HG02798 (cell line): Measurements from ENCODE around the gene GOSR2.
"Not testable (repeated sequence)": the region's sequence is repeated elsewhere in the genome, so short reads cannot be mapped to it uniquely, and the experiment has no call there.

Source experiments
- ATAC-seq: cut with Tn5 transposase; IDR thresholded peaks from one replicate; pipeline ENCODE4 v1.9.1; 2021; ENCODE audit warnings: mild to moderate bottlenecking; ENCODE audit not compliant: unreplicated experiment, poor library complexity

Gene GOSR2

DNA sequence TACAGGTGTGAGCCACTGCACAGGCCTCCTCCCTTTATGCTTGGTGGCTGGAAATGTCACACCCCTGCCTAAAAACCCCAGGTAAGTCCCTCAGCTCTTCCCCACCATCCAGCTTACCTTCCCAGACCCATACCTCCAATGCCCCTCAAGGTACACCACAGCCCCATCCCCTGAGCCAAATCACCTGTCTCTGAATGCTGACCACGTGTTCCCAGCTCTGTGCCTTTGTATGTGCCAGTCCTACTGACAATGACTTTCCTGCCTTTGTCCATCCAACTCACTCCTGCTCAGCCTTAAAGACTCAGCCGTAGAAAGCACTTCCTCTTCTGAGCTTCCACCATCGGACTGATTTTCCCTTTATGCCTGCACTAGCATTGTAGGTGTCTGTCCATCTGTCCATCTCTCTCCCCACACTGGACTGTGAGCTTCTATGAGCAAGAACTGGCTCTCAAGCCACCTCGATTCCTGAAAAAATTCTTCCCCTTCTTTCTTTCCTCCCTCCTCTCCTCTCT is 30.7 kb upstream of the GOSR2 start:
- ATAC-seq: no peak

GRCh38 chr17:46894024-46894423 is 28.9 kb upstream of the GOSR2 start:
- no peak for ATAC-seq

- no peak for ATAC-seq
These were observed 28.3 kb upstream of the GOSR2 start for GRCh38 chr17:46894476-46895151.

DNA sequence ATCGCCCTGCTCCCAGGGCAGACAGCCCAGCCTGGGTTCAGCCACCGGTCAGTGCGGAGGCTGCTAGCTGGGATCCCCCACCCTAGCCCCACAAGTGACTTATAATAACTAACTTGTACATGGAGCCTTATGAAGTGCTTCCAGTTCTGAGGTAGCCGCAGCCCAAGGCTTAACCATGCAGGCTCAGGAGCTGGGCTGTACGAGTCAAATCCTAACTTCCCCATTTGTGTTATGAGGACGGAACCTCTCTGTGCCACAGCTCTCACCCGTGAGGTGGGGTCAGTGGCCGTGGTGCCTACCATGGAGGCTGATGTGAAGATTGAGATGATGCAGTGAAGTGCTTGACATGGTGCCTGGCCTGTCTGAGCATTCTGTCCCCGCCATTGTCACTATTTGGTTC is 27.8 kb upstream of the GOSR2 start:
- ATAC-seq: no peak

DNA sequence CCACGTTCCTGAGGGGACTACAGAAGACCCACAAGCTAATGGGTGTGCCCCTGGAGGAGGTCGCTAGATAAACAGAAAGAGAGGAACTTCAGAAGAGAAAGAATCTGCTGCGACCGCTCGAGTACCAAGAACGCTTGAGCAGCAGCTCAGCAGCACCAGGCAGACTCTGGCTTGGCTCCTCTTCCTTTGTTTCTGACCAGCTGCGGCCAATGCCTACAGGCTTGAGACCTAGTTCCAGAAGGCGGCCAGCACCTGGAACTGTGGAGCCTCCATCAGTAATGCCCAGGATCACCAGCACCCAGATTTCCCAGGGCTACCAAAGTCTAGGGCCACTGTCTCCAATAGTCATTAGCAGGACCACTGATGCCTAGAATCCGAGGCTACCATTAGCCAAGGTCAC is 26.0 kb upstream of the GOSR2 start:
- no peak for ATAC-seq

GRCh38 chr17:46898364-46898763 is 24.6 kb upstream of the GOSR2 start:
- ATAC-seq: no peak

DNA sequence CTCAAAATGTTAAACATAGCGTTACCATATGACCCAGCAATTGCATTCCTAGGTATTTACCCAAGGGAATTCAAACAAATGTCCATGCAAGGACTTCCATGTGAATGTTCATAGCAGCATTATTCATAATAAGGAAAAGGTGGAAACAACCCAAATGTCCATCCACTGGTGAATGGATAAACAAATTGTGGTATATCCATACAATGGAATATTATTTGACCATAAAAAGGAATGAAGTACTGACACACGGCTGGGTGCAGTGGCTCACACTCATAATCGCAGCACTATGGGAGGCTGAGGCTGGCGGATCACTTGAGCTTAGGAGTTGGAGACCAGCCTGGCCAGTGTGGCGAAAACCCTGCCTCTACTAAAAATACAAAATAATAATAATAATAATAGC is 24.1 kb upstream of the GOSR2 start:
- ATAC-seq: no peak

- no peak for ATAC-seq
These were observed 21.7 kb upstream of the GOSR2 start for GRCh38 chr17:46901291-46901690.

DNA sequence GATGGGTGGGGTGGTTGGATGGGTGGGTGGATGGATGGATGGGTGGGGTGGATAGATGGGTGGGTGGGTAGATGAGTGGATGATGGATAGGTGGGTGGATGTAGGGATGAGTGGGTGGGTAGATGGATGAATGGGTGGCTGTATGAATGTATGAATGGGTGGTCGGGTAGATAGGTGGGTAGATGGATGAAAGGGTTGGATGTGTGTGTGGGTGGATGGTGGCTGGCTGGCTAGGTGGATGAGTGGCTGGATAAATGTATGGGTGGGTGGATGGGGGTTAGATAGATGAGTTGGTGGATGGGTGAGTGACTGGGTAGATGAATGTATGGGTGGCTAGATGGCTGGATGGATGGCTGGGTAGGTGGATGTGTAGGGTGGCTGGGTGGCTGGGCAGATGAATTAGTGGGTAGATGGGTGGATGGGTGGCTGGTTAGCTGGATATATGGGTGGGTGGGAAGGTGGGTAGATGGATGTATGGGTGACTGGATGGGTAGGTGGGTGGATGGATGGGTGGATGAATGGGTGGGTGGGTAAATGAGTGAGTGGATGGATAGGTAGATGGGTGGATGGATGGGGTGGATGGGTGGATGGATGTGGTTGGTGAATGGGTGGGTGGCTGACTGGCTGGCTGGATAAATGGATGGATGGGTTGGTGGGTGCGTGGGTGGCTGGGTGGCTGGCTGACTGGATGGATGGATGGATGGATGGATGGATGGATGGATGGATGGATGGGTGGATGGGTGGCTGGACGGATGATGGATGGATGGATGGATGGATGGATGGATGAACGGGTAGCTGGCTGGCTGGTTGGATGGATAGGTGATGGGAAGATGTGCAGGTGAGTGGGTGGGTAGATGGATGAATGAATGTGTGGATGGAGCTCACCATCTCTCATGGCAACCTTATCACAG is 18.9 kb upstream of the GOSR2 start:
- no peak for ATAC-seq

DNA sequence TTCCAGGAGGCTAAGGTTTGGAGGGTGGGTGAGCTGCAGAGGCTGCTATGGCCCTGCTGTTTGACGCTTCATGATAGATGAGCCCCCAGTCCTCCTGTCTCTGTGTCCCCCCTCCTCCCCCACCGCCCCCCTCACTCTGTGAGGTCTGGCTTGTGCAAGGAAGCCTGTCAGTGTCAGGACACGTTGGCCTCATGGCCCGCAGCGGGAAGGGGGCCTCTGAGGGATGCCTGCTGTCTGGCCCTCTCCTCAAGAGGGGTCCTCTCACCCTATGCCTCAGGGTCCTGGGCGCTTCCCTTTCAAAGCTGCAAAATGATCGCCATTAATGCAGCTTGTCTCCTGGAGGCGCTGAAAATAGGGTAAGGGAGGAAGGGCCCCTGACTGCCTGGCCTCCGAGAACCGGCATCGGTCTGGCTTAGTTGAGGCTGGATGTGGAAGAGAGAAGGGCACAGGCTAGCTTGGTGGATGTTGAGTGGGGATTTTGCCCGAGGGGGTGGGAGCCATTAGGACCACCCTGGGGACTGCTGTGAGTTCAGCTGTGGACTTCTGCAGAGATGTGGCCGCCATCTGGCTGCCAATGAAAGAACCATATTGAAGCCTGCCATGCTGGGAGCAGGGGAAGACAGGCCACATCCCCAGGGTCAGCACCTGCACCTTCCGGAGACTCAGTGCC is 14.8 kb upstream of the GOSR2 start:
- ATAC-seq: no peak

GRCh38 chr17:46910179-46910927 is 12.6 kb upstream of the GOSR2 start:
- no peak for ATAC-seq

DNA sequence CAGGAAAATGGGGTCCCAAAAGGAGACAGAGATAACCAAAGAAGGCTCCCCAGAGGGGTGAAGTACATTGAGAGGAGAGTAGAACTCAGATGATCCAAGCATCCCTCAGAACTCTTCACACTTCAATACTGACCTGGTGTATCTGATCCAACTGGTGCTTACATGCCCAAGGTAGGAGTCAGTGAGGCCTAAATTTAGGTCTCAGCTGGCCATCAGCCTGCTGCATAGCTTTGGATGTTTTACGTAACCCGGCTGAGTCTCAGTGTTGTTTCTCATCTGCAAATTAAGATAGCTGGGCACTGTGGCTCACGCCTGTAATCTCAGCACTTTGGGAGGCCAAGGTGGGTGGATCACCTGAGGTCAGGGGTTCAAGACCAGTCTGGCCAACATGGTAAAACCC is 11.6 kb upstream of the GOSR2 start:
- no peak for ATAC-seq

DNA sequence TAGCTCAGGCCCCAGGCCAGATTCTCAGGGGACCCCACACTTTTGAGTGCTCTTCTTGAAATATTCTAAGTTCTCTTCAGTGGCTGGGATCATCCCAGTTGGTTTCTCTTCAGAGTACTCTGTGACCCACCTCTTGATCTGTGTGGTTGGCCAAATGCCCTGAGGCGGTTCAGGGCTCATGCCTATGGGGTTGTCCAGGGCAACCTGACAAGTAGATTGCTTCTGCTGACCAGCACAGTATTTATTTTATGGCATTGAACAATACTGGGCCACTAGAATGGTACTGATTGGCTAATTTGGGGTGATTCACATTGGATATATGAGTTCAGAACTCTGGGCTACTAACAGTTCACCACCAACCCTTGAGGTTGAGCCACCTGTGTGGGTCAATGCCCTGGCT is 7.4 kb upstream of the GOSR2 start:
- ATAC-seq: no peak

DNA sequence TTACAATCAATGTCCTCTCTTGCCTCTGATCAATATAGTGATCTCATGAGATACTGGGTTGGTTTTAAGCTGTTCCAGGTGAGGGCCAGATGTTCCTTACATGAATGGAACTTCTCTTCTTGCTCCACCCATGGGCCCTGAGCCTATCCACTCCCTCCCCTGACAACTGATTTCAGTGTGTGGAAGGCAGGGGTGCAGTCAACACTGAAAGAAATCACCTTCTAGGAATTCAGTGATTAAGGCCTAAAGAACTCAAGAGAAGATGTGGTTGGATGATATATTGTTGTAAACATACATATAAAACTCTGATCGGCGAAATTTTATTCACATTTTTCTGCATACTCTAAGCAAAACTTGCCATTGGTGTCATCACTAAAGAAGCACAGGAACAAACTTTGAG is 6.7 kb upstream of the GOSR2 start:
- no peak for ATAC-seq

GRCh38 chr17:46916623-46917022 is 6.3 kb upstream of the GOSR2 start:
- no peak for ATAC-seq

GRCh38 chr17:46917041-46917440 is 5.9 kb upstream of the GOSR2 start:
- no peak for ATAC-seq

DNA sequence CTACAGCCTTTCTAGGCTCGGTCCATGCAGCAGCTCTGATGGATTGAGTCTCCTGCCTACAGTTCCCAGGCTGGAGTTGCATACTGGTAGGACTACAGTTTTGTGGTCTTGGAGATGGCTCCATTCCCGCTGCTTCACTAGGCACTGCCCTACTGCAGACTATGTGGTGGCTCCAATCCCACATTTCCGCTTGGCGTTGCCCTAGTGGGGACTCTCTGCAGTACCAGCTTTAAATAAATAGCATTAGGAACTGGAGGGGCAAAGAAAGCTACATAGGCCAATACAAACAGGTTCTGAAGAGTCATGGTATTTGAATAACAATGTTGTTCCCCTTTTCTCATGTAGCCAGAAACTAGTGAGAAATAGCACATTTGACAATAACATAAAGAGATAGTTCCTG is 5.4 kb upstream of the GOSR2 start:
- ATAC-seq: no peak

DNA sequence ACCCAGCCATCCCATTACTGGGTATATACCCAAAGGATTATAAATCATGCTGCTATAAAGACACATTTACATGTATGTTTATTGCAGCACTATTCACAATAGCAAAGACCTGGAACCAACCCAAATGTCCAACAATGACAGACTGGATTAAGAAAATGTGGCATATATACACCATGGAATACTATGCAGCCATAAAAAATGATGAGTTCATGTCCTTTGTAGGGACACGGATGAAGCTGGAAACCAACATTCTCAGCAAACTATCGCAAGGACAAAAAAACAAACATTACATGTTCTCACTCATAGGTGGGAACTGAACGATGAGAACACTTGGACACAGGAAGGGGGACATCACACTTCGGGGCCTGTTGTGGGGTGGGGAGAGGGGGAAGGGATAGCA is 998 bp upstream of the GOSR2 start:
- not testable (repeated sequence) for ATAC-seq

DNA sequence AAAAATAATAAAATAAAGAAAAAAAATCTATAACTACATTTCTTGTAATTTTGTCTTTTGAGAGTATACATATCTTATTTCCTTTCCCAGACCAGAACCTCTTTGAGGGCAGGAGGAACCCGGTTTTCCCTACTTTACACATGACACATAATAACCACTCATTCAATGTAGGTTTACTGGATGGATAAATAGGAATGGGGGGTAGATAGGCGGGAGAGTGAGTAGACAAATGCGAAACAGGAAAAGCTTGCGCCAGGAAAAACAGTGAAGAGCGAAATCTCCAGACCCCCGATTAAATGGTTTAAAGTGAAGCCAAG is 515 bp upstream of the GOSR2 start:
- no peak for ATAC-seq

DNA sequence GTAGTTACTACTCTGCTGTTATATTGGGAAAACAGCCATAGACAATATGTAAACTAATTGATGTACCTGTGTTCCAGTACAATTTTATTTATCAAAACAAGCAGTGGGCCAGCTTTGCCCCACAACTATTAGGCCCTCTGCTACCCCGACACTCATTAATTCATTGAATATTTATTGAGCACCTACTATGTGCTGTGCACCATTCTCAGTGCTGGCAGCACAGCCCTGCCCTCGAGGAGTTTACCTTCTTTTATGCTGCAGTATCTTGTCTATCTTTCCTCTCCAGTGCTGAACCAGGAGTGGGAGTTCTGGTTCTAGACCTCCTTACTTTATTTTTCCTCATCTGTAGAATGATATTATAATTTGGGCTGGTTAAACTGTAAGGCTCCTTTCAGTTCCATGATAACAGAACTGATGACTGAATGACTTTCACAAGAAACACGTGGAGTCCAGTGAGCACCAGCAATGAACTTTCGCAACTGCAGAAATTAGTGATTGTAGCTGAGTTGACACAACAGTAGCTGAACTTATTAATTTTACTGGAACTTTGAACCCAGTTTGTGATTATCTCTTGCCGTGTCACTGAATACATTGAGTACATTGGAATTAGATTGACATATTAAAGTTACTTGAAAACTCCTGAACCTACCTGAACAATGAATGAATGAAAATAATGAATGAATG is 2.4 kb downstream of the GOSR2 start:
- ATAC-seq: no peak
